Measurements from ENCODE around the gene CACNA1F. TPM values are rescaled to one million over a fixed set of nuclear protein-coding genes. Genes with fewer than 3 reads are reported as not detected.

The CACNA1F gene
- total RNA-seq, 1 donor from 2014 or later: 0.47 TPM

DNA sequence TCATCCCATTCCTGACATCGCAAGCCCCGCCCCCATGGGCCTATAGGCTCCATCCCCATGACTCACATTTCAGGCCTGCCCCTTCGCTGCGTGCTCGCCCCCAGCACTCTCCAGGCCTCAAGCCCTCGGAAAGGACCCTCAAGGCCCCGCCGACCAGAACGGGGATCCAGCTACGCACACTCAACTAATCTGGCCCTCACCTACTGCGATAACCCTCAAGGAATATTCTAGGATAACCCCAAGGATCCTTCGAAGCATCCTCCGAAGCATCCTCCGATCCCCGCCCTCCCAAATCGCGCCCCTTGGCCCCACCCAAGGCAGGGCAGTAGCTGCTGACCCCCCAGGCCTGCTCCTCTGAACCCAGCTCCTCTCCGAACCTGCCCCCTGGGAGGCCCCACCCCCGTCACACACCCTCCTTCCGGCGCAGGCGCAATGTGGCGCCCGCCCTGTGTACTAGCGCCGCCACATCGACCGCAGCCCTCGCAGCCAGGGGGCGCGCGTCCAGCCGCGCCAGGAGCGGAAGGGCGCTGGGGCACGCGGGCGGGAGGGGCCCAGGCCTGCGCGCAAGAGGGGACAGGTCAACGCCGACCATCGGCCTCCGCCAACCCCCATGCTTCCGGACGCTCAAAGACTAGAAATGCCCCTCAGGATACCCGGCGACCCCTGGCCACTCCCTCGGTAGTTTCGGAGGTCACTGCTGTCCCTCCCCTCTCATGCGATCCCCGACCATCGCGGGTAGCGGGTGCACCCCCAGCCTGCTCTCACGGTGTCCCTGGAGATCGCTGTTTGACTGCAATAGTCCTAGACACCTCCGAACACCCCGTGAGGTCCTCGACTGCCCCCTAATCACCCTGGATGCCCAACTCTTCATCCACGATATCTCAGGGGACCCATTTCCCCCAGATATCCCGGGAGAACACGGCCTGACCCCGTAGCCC lies 77.0 kb downstream of the CACNA1F start:
- peaks cover 2% of the 10 kb centered on the region for H3K9me3 Mint-ChIP-seq (ENCODE audit: unreplicated experiment)

GRCh38 chrX:49155243-49155899 lies 77.8 kb downstream of the CACNA1F start:
- H3K4me3 Mint-ChIP-seq (ENCODE audit: unreplicated experiment): peak overlapping the region; percentile 90
- TF ChIP-seq CTCF (IDR thresholded peaks at IDR 0.05; ENCODE audit: partially characterized antibody, unreplicated experiment): no peak
- DNase-seq: no peak
- H3K27ac Mint-ChIP-seq (ENCODE audit: unreplicated experiment): peak overlapping the region; percentile 96
- no peaks in the 10 kb centered on the region for H3K36me3 Mint-ChIP-seq (ENCODE audit: unreplicated experiment)
- peaks cover 3% of the 10 kb centered on the region for H3K4me1 Mint-ChIP-seq (ENCODE audit: low read depth, unreplicated experiment)
- peaks cover 6% of the 10 kb centered on the region for H3K27me3 Mint-ChIP-seq (ENCODE audit: unreplicated experiment)
- peaks cover 4% of the 10 kb centered on the region for H3K9me3 Mint-ChIP-seq (ENCODE audit: unreplicated experiment)

More for the DNA sequence above, 77.0 kb downstream of the CACNA1F start:
- peaks cover 6% of the 10 kb centered on the region for H3K27me3 Mint-ChIP-seq (ENCODE audit: unreplicated experiment)
- peak; percentile 67 for TF ChIP-seq CTCF (IDR thresholded peaks at IDR 0.05; ENCODE audit: partially characterized antibody, unreplicated experiment)
- peak overlapping the region; percentile 96 for H3K27ac Mint-ChIP-seq (ENCODE audit: unreplicated experiment)
- H3K4me3 Mint-ChIP-seq (ENCODE audit: unreplicated experiment): peak overlapping the region; percentile 90
- peak; percentile 84 for DNase-seq
- peaks cover 3% of the 10 kb centered on the region for H3K4me1 Mint-ChIP-seq (ENCODE audit: low read depth, unreplicated experiment)
- H3K36me3 Mint-ChIP-seq (ENCODE audit: unreplicated experiment): no peaks in the 10 kb centered on the region

Other genes starting within 250 kb of the CACNA1F start
- gene GRIPAP1, start 231.1 kb downstream of the CACNA1F start, total RNA-seq (ENCODE audit: unreplicated experiment): 129 TPM
- gene TFE3, start 190.0 kb downstream of the CACNA1F start, total RNA-seq (ENCODE audit: unreplicated experiment): 39.8 TPM
- gene CCDC120, start 174.3 kb downstream of the CACNA1F start, total RNA-seq (ENCODE audit: unreplicated experiment): 17.6 TPM
- 41.5 TPM for gene PRAF2, start 159.3 kb downstream of the CACNA1F start, total RNA-seq (ENCODE audit: unreplicated experiment)
- 66.4 TPM for gene WDR45, start 153.5 kb downstream of the CACNA1F start, total RNA-seq (ENCODE audit: unreplicated experiment)
- gene GPKOW, start 109.6 kb downstream of the CACNA1F start, total RNA-seq (ENCODE audit: unreplicated experiment): 20.6 TPM
- gene MAGIX, start 70.6 kb downstream of the CACNA1F start, total RNA-seq (ENCODE audit: unreplicated experiment): 2.7 TPM
- gene PLP2, start 61.4 kb downstream of the CACNA1F start, total RNA-seq (ENCODE audit: unreplicated experiment): 12.2 TPM
- 1.6 TPM for gene PRICKLE3, start 47.0 kb downstream of the CACNA1F start, total RNA-seq (ENCODE audit: unreplicated experiment)
- gene SYP, start 33.1 kb downstream of the CACNA1F start, total RNA-seq (ENCODE audit: unreplicated experiment): 291 TPM
- gene CCDC22, start 2.1 kb upstream of the CACNA1F start, total RNA-seq (ENCODE audit: unreplicated experiment): 15.0 TPM
- 0.78 TPM for gene FOXP3, start 31.4 kb upstream of the CACNA1F start, total RNA-seq (ENCODE audit: unreplicated experiment)
- 16.1 TPM for gene PPP1R3F, start 36.5 kb upstream of the CACNA1F start, total RNA-seq (ENCODE audit: unreplicated experiment)
- not detected for gene GAGE10, start 70.3 kb upstream of the CACNA1F start, total RNA-seq (ENCODE audit: unreplicated experiment)
- gene GAGE12J, start 88.7 kb upstream of the CACNA1F start, total RNA-seq (ENCODE audit: unreplicated experiment): not detected
- not detected for gene GAGE13, start 98.2 kb upstream of the CACNA1F start, total RNA-seq (ENCODE audit: unreplicated experiment)

Measured in glutamatergic neuron (in vitro differentiated cells).